ENCODE measurements around the gene KIF2B. TPM values are rescaled to one million over a fixed set of nuclear protein-coding genes. Genes with fewer than 3 reads are reported as not detected.

Gene KIF2B
- not detected for total RNA-seq

- no peak for TF ChIP-seq POLR2A (IDR thresholded peaks at IDR 0.05)
- no peak for TF ChIP-seq CTCF (IDR thresholded peaks at IDR 0.05 in 4 of 5, conservative IDR thresholded peaks at IDR 0.05 in 1 of 5)
- intact Hi-C loops (cut with DNase I; ENCODE audit: low total_unique reads) = no loop called here
- no peaks in the 10 kb centered on the region for H3K36me3 ChIP-seq
- in situ Hi-C loops (cut with MboI; ENCODE audit: low sequenced_read_pairs in 4 of 4) = no loop called here
- H3K27me3 ChIP-seq = no peaks in the 10 kb centered on the region
- H3K4me3 ChIP-seq = no peak within 1 kb of the TSS
- DNase-seq = no peak
- no peak for ATAC-seq
- no peaks in the 10 kb centered on the region for H3K4me1 ChIP-seq
- no peak within 1 kb of the TSS for H3K27ac ChIP-seq
- H3K9me3 ChIP-seq = no peaks in the 10 kb centered on the region
Observed at GRCh38 chr17:53822764-53823163, at the start of gene KIF2B. KIF2B (plus strand) TSS chr17:53822927; CDS start chr17:53823034, 107 bp downstream.

GRCh38 chr17:53780320-53780719 lies 42.4 kb upstream of the KIF2B start:
- H3K27ac ChIP-seq = no peak overlapping the region
- no peaks in the 10 kb centered on the region for H3K36me3 ChIP-seq
- H3K27me3 ChIP-seq = no peaks in the 10 kb centered on the region
- DNase-seq = no peak
- no peak overlapping the region for H3K4me3 ChIP-seq
- in situ Hi-C loops (cut with MboI; ENCODE audit: low sequenced_read_pairs in 4 of 4) (loop anchor here in 1 of 4 donors (10.0 kb wide), 1 partner anchor 394 kb away; no protein-coding TSS in a partner anchor), intact Hi-C loops (cut with DNase I; ENCODE audit: low total_unique reads) (no loop called here)
- H3K4me1 ChIP-seq = no peaks in the 10 kb centered on the region
- ATAC-seq = no peak
- H3K9me3 ChIP-seq = no peaks in the 10 kb centered on the region
- no peak for TF ChIP-seq POLR2A (IDR thresholded peaks at IDR 0.05)
- TF ChIP-seq CTCF (IDR thresholded peaks at IDR 0.05 in 4 of 5, conservative IDR thresholded peaks at IDR 0.05 in 1 of 5) = no peak

- TF ChIP-seq POLR2A (IDR thresholded peaks at IDR 0.05) (no peak), CTCF (IDR thresholded peaks at IDR 0.05 in 4 of 5, conservative IDR thresholded peaks at IDR 0.05 in 1 of 5) (no peak)
- no peaks in the 10 kb centered on the region for H3K9me3 ChIP-seq
- H3K36me3 ChIP-seq = no peaks in the 10 kb centered on the region
- ATAC-seq (no peak), DNase-seq (no peak)
- no peak overlapping the region for H3K4me3 ChIP-seq
- in situ Hi-C loops (cut with MboI; ENCODE audit: low sequenced_read_pairs in 4 of 4) (no loop called here), intact Hi-C loops (cut with DNase I; ENCODE audit: low total_unique reads) (loop anchor here (5.0 kb wide), 1 partner anchor 141 kb away; no protein-coding TSS in a partner anchor)
- H3K27me3 ChIP-seq = no peaks in the 10 kb centered on the region
- peaks cover 33 to 36% of the 10 kb centered on the region in 2 donors for H3K4me1 ChIP-seq
- no peak overlapping the region for H3K27ac ChIP-seq
Observed at GRCh38 chr17:53791551-53791950, 31.2 kb upstream of the KIF2B start.

GRCh38 chr17:53792451-53792850 lies 30.3 kb upstream of the KIF2B start:
- Histone ChIP-seq H3K4me1 (peaks cover 33 to 39% of the 10 kb centered on the region in 2 donors), H3K9me3 (no peaks in the 10 kb centered on the region), H3K27ac (peak overlapping the region; percentile 72 to 89 (median 88)), H3K27me3 (no peaks in the 10 kb centered on the region), H3K4me3 (peak overlapping the region in 1 of 4 donors; percentile 24), H3K36me3 (no peaks in the 10 kb centered on the region)
- in situ Hi-C loops (cut with MboI; ENCODE audit: low sequenced_read_pairs in 4 of 4) (no loop called here), intact Hi-C loops (cut with DNase I; ENCODE audit: low total_unique reads) (loop anchor here (2.0 to 5.0 kb wide), 2 partner anchors 140 to 380 kb away; no protein-coding TSS in a partner anchor)
- ATAC-seq (peak; percentile 85 to 87), DNase-seq (peak; percentile 68 to 90)
- TF ChIP-seq POLR2A (IDR thresholded peaks at IDR 0.05) (peak in 1 of 2 donors; percentile 8), CTCF (IDR thresholded peaks at IDR 0.05 in 4 of 5, conservative IDR thresholded peaks at IDR 0.05 in 1 of 5) (peak; percentile 24 to 56 (median 43))

- peak; percentile 86 to 87 for ATAC-seq
- Histone ChIP-seq H3K27ac (peak overlapping the region; percentile 72 to 89 (median 88)), H3K27me3 (no peaks in the 10 kb centered on the region), H3K9me3 (no peaks in the 10 kb centered on the region), H3K4me3 (no peak overlapping the region), H3K36me3 (no peaks in the 10 kb centered on the region), H3K4me1 (peaks cover 33 to 40% of the 10 kb centered on the region in 2 donors)
- peak; percentile 90 to 96 for DNase-seq
- intact Hi-C loops (cut with DNase I; ENCODE audit: low total_unique reads) (loop anchor here (2.0 to 5.0 kb wide), 2 partner anchors 139 to 380 kb away; no protein-coding TSS in a partner anchor), in situ Hi-C loops (cut with MboI; ENCODE audit: low sequenced_read_pairs in 4 of 4) (no loop called here)
- TF ChIP-seq CTCF (IDR thresholded peaks at IDR 0.05 in 4 of 5, conservative IDR thresholded peaks at IDR 0.05 in 1 of 5) = no peak
- no peak for TF ChIP-seq POLR2A (IDR thresholded peaks at IDR 0.05)
Observed at GRCh38 chr17:53792997-53793396, 29.7 kb upstream of the KIF2B start.
